Measurements from ENCODE around the gene PDF. TPM values are rescaled to one million over a fixed set of nuclear protein-coding genes. Genes with fewer than 3 reads are reported as not detected.

PDF gene
- total RNA-seq, 1 experiment from 2014 or later = 42.1 TPM

- peaks cover 4% of the 10 kb centered on the region for H3K36me3 ChIP-seq (ENCODE audit: control insufficient read depth, insufficient read depth, low read length)
- ChIA-PET POLR2A (interaction anchor here (0.7 kb wide), 1 partner anchor 201 kb away, joined by 5 read pairs; no protein-coding TSS in a partner anchor), CTCF (interaction anchor here (0.9 kb wide), 1 partner anchor 26 kb away, joined by 3 read pairs; no protein-coding TSS in a partner anchor)
These were observed 21.1 kb upstream of the PDF start, which contains the start of gene TMED6 for GRCh38 chr16:69351309-69352027. Gene TMED6 (minus strand): TSS chr16:69351786. CDS start chr16:69351753, 33 bp downstream.

GRCh38 chr16:69350536-69351133, 20.2 kb upstream of the PDF start:
- H3K27me3 Mint-ChIP-seq (ENCODE audit: insufficient read depth, unreplicated experiment) = no peaks in the 10 kb centered on the region
- H3K4me1 ChIP-seq = peaks cover 12% of the 10 kb centered on the region
- no peaks in the 10 kb centered on the region for H3K9me3 ChIP-seq
- no peak overlapping the region for H3K4me3 ChIP-seq (ENCODE audit: low read depth, low read length)
- no peak for DNase-seq
- peaks cover 4% of the 10 kb centered on the region for H3K36me3 ChIP-seq (ENCODE audit: control insufficient read depth, insufficient read depth, low read length)
- no peaks in the 10 kb centered on the region for H3K9me3 Mint-ChIP-seq (ENCODE audit: unreplicated experiment)
- H3K4me1 Mint-ChIP-seq (ENCODE audit: low read depth, unreplicated experiment) = peaks cover 13% of the 10 kb centered on the region
- TSS peak; percentile 40 for BruUV-seq (replicated peaks)
- peaks cover 24% of the 10 kb centered on the region for H3K36me3 Mint-ChIP-seq (ENCODE audit: insufficient read depth, unreplicated experiment)
- no peaks in the 10 kb centered on the region for H3K27me3 ChIP-seq (replicated peaks; ENCODE audit: control insufficient read depth, insufficient read depth, low read length)
- TF ChIP-seq, protein P1, sequence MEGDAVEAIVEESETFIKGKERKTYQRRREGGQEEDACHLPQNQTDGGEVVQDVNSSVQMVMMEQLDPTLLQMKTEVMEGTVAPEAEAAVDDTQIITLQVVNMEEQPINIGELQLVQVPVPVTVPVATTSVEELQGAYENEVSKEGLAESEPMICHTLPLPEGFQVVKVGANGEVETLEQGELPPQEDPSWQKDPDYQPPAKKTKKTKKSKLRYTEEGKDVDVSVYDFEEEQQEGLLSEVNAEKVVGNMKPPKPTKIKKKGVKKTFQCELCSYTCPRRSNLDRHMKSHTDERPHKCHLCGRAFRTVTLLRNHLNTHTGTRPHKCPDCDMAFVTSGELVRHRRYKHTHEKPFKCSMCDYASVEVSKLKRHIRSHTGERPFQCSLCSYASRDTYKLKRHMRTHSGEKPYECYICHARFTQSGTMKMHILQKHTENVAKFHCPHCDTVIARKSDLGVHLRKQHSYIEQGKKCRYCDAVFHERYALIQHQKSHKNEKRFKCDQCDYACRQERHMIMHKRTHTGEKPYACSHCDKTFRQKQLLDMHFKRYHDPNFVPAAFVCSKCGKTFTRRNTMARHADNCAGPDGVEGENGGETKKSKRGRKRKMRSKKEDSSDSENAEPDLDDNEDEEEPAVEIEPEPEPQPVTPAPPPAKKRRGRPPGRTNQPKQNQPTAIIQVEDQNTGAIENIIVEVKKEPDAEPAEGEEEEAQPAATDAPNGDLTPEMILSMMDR (IDR thresholded peaks at IDR 0.05; ENCODE audit: insufficient read depth in 1 of 2, low read depth in 1 of 2, low read length in 1 of 2, severe bottlenecking in 1 of 2, unreplicated experiment in 1 of 2) = no peak
- POLR2A ChIA-PET = interaction anchor here (0.7 kb wide), 1 partner anchor 200 kb away, joined by 5 read pairs; no protein-coding TSS in a partner anchor
- peak overlapping the region; percentile 12 for H3K4me3 Mint-ChIP-seq (ENCODE audit: unreplicated experiment)
- intact Hi-C loops (cut with micrococcal nuclease; ENCODE audit: unreplicated experiment) = no loop called here
- peak overlapping the region; percentile 9 for H3K27ac Mint-ChIP-seq (ENCODE audit: unreplicated experiment)
- CTCF ChIA-PET = interaction anchor here (0.9 kb wide), 1 partner anchor 26 kb away, joined by 3 read pairs; no protein-coding TSS in a partner anchor

More at GRCh38 chr16:69351309-69352027, 21.1 kb upstream of the PDF start, which contains the start of gene TMED6:
- Mint-ChIP-seq H3K4me3 (ENCODE audit: unreplicated experiment) (peak within 1 kb of the TSS; percentile 12), H3K27me3 (ENCODE audit: insufficient read depth, unreplicated experiment) (no peaks in the 10 kb centered on the region), H3K27ac (ENCODE audit: unreplicated experiment) (peak within 1 kb of the TSS; percentile 9), H3K36me3 (ENCODE audit: insufficient read depth, unreplicated experiment) (peaks cover 18% of the 10 kb centered on the region), H3K4me1 (ENCODE audit: low read depth, unreplicated experiment) (peaks cover 13% of the 10 kb centered on the region), H3K9me3 (ENCODE audit: unreplicated experiment) (no peaks in the 10 kb centered on the region)
- H3K27me3 ChIP-seq (replicated peaks; ENCODE audit: control insufficient read depth, insufficient read depth, low read length) = no peaks in the 10 kb centered on the region
- H3K9me3 ChIP-seq = no peaks in the 10 kb centered on the region
- peak; percentile 67 to 76 for DNase-seq
- intact Hi-C loops (cut with micrococcal nuclease; ENCODE audit: unreplicated experiment) = no loop called here
- 0 out of 2 replicates have a peak within 1 kb of the TSS, but pooled peaks have one; percentile 11 for H3K4me3 ChIP-seq (ENCODE audit: low read depth, low read length)
- BruUV-seq (replicated peaks) = no TSS peak
- H3K4me1 ChIP-seq = peaks cover 12% of the 10 kb centered on the region
- TF ChIP-seq, protein P1 (IDR thresholded peaks at IDR 0.05; ENCODE audit: insufficient read depth in 1 of 2, low read depth in 1 of 2, low read length in 1 of 2, severe bottlenecking in 1 of 2, unreplicated experiment in 1 of 2) = no peak

DNA sequence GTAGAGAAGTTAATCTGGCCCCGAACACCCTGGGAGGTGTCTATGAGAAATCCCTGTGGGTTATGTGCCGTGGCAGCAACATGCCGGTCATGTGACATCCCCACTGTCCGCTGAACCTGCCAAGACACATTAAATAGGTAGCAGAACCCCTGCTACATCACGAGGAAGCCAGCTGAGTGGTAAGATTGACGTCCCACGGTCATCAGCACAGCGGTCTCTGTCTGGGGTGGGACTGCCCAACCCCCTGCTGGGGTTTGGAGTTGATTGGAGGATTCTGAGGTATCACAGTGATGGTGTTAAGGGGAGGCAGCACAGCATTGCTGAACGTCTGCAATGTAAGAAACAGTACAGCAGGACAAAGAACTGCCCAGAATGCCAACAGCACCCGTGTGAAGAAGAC, 19.1 kb upstream of the PDF start:
- Mint-ChIP-seq H3K27me3 (ENCODE audit: insufficient read depth, unreplicated experiment) (no peaks in the 10 kb centered on the region), H3K9me3 (ENCODE audit: unreplicated experiment) (no peaks in the 10 kb centered on the region), H3K4me1 (ENCODE audit: low read depth, unreplicated experiment) (peaks cover 13% of the 10 kb centered on the region), H3K36me3 (ENCODE audit: insufficient read depth, unreplicated experiment) (peaks cover 32% of the 10 kb centered on the region), H3K27ac (ENCODE audit: unreplicated experiment) (no peak overlapping the region), H3K4me3 (ENCODE audit: unreplicated experiment) (no peak overlapping the region)
- H3K4me1 ChIP-seq = peaks cover 12% of the 10 kb centered on the region
- no peak for DNase-seq
- H3K36me3 ChIP-seq (ENCODE audit: control insufficient read depth, insufficient read depth, low read length) = peaks cover 4% of the 10 kb centered on the region
- TF ChIP-seq, protein P1 (IDR thresholded peaks at IDR 0.05; ENCODE audit: insufficient read depth in 1 of 2, low read depth in 1 of 2, low read length in 1 of 2, severe bottlenecking in 1 of 2, unreplicated experiment in 1 of 2) = no peak
- POLR2A ChIA-PET = no interaction called here
- H3K4me3 ChIP-seq (ENCODE audit: low read depth, low read length) = no peak overlapping the region
- no peaks in the 10 kb centered on the region for H3K9me3 ChIP-seq
- intact Hi-C loops (cut with micrococcal nuclease; ENCODE audit: unreplicated experiment) = no loop called here
- no peaks in the 10 kb centered on the region for H3K27me3 ChIP-seq (replicated peaks; ENCODE audit: control insufficient read depth, insufficient read depth, low read length)
- no TSS peak for BruUV-seq (replicated peaks)
- CTCF ChIA-PET = no interaction called here

All from Caco-2 (cell line).